T-helper 1 cell (primary cell): ENCODE results near the gene ZXDC.

ENCODE experiments used
- DNase-seq, 5 donors: peaks; one replicate each; pipeline ENCODE4 v3.0.0-alpha.2; 2012 to 2020

Gene ZXDC

DNA sequence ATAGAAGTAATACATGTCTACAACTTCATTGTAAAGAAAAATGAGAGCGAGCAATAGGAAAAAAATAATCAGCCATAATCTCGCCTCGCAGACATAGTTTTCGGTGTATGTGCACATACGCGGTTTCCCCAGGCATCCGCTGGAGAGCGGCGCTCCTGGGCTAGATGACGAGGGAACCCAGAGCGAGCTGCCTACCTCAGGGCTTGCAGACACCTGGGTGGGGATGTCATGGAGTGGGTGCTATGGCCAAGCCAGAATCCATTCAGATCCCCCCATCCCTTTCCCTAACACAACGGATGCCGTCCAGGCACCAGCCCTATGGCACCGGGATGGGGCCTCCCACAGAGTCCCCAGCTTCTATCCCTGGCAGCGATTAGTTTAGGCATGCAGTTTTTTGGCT, 85.5 kb downstream of the ZXDC start:
- no peak for DNase-seq

DNA sequence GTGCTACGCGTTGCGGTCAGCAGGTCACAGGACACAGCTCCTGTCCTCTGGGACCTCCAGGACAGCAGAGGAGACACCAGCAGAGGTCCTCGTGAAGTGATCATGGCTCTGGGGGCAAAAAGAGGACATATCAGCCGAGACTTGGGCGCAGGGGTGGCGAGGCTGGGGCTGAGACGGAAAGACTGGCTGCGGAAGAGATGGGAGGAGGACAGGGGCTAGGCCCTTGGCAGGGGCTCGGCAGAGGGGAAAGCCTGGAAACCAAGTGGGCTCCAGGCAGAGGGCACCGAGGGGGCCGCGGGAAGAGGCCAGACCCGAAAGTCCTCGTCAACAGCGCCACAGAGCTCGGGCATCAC, 85.9 kb downstream of the ZXDC start:
- DNase-seq = no peak

- DNase-seq = peak in 3 of 5 donors; percentile 6 to 26 (median 13)
These were observed 86.4 kb downstream of the ZXDC start for GRCh38 chr3:126389112-126389793.
